Ishikawa (cell line): ENCODE data around the gene GIMAP8.

Source experiments
- CEBPB ChIP-seq: IDR thresholded peaks from 2 replicates; pipeline ENCODE4 v1.6.1; 2012
- CREB1 ChIP-seq: IDR thresholded peaks from 2 replicates; pipeline ENCODE4 v1.6.1; 2012; ENCODE audit warnings: low read depth
- EGR1 ChIP-seq: IDR thresholded peaks from 2 replicates; pipeline ENCODE4 v1.6.1; 2012
- EP300 ChIP-seq: IDR thresholded peaks from 2 replicates; pipeline ENCODE4 v1.6.1; 2012; ENCODE audit warnings: borderline replicate concordance
- FOXM1 ChIP-seq: IDR thresholded peaks from 2 replicates; pipeline ENCODE4 v1.6.1; 2012; ENCODE audit warnings: low read depth, borderline replicate concordance
- MAX ChIP-seq: IDR thresholded peaks from 2 replicates; pipeline ENCODE4 v1.6.1; 2012
- NFIC ChIP-seq: IDR thresholded peaks from 2 replicates; pipeline ENCODE4 v1.6.1; 2012
- RAD21 ChIP-seq: IDR thresholded peaks from 2 replicates; pipeline ENCODE4 v1.6.1; 2012; ENCODE audit warnings: low read depth
- TAF1 ChIP-seq: IDR thresholded peaks from 2 replicates; pipeline ENCODE4 v1.6.1; 2012; ENCODE audit warnings: low read depth, mild to moderate bottlenecking
- TCF12 ChIP-seq: IDR thresholded peaks from 2 replicates; pipeline ENCODE4 v1.6.1; 2012; ENCODE audit warnings: low read depth
- TEAD4 ChIP-seq: IDR thresholded peaks from 2 replicates; pipeline ENCODE4 v1.6.1; 2012
- USF1 ChIP-seq: IDR thresholded peaks from 2 replicates; pipeline ENCODE4 v1.6.1; 2012
- YY1 ChIP-seq: IDR thresholded peaks from 2 replicates; pipeline ENCODE4 v1.6.1; 2012; ENCODE audit warnings: low read depth
- ZBTB7A ChIP-seq: IDR thresholded peaks from 2 replicates; pipeline ENCODE4 v1.6.1; 2012; ENCODE audit warnings: low read depth
- TF ChIP-seq, protein P1 (sequence below): IDR thresholded peaks from 2 replicates; pipeline ENCODE4 v1.6.1; 2012; ENCODE audit warnings: low read depth, mild to moderate bottlenecking

GIMAP8 gene

DNA sequence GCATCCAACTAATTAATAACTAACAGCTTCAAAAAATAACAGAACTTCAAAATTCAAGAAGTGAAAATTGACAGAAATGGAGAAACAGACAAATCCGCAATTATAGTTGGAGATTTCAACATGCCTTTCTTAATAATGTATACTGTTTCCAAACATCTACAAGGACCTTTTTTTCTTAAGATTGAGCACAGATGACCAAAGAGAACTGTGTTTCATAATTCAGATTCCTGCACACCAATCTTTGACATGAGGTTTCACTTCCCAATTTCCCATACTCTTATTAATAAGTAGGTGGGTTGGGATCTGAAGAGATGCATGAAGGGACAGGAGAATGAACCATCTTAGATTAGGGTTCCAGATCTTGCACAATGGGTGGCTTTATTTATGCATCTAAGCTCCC, 39.4 kb downstream of the GIMAP8 start:
- TF ChIP-seq YY1, result no peak
- TF ChIP-seq TCF12, result no peak
- TF ChIP-seq MAX, result no peak

DNA sequence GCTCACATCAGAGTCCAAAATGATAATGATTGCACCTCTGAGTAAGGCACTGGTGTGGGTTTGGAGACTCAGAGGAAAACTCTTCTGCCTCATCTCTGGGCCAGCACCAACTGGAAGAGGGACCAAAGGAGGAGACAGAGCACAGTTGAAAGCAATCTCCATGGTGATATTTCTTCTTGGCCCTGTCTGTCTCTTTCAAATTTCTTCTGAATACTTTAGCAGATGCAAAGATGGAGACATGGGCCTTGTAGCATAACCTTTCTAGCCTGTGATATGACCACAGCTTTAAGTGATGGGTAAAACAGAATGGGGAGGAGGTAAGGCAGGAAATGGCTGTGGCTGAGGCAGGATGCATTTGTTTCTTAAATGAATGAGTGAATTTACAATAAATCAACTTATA, 52.1 kb downstream of the GIMAP8 start:
- no peak for TF ChIP-seq FOXM1
- no peak for TF ChIP-seq RAD21
- no peak for TF ChIP-seq MAX
- no peak for TF ChIP-seq ZBTB7A
- no peak for TF ChIP-seq TEAD4
- no peak for TF ChIP-seq EGR1
- TF ChIP-seq CEBPB, result no peak
- no peak for TF ChIP-seq TCF12
- TF ChIP-seq EP300, result no peak
- no peak for TF ChIP-seq USF1
- TF ChIP-seq YY1, result no peak
- TF ChIP-seq CREB1, result no peak
- TF ChIP-seq NFIC, result no peak
- TF ChIP-seq, protein P1, sequence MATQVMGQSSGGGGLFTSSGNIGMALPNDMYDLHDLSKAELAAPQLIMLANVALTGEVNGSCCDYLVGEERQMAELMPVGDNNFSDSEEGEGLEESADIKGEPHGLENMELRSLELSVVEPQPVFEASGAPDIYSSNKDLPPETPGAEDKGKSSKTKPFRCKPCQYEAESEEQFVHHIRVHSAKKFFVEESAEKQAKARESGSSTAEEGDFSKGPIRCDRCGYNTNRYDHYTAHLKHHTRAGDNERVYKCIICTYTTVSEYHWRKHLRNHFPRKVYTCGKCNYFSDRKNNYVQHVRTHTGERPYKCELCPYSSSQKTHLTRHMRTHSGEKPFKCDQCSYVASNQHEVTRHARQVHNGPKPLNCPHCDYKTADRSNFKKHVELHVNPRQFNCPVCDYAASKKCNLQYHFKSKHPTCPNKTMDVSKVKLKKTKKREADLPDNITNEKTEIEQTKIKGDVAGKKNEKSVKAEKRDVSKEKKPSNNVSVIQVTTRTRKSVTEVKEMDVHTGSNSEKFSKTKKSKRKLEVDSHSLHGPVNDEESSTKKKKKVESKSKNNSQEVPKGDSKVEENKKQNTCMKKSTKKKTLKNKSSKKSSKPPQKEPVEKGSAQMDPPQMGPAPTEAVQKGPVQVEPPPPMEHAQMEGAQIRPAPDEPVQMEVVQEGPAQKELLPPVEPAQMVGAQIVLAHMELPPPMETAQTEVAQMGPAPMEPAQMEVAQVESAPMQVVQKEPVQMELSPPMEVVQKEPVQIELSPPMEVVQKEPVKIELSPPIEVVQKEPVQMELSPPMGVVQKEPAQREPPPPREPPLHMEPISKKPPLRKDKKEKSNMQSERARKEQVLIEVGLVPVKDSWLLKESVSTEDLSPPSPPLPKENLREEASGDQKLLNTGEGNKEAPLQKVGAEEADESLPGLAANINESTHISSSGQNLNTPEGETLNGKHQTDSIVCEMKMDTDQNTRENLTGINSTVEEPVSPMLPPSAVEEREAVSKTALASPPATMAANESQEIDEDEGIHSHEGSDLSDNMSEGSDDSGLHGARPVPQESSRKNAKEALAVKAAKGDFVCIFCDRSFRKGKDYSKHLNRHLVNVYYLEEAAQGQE, result no peak
- no peak for TF ChIP-seq TAF1

GRCh38 chr7:150503155-150503554, 52.7 kb downstream of the GIMAP8 start:
- TF ChIP-seq USF1, result no peak
- no peak for TF ChIP-seq CREB1

DNA sequence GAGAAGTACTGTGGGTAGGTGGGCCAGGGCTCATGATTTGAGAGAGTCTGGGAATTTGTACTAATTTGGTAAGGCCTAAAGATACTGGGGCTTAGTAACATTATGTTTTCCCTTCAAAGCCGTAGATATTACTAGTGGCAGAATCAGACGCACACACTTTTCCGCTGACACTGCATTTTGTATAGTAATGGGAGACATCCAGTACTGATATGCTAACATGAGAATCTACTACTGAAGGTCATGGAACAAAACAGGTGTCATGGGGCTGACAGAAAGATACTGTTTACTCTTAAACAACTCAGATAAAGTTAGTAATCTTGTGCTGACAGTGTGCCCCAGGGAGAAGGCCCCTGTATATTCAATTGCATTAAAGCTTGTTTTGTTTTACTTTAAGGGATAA, 53.2 kb downstream of the GIMAP8 start:
- TF ChIP-seq MAX (no peak), TEAD4 (no peak), USF1 (no peak), NFIC (no peak), CREB1 (no peak), RAD21 (no peak), TAF1 (no peak), YY1 (no peak), CEBPB (no peak), EGR1 (no peak), EP300 (no peak), FOXM1 (no peak), ZBTB7A (no peak), TCF12 (no peak)
- TF ChIP-seq, protein P1, result no peak

- TF ChIP-seq TEAD4 (no peak), TAF1 (no peak), MAX (no peak), RAD21 (no peak), YY1 (no peak), EGR1 (no peak), CREB1 (no peak), EP300 (no peak), TCF12 (no peak), CEBPB (no peak), FOXM1 (no peak), USF1 (no peak), NFIC (no peak), ZBTB7A (no peak)
- TF ChIP-seq, protein P1, result no peak
Measured at GRCh38 chr7:150507947-150508602, 57.6 kb downstream of the GIMAP8 start.
